ENCODE results near the gene MAP2K7.

The MAP2K7 gene

GRCh38 chr19:7917267-7918061 is 13.8 kb downstream of the MAP2K7 start:
- POLR2A ChIA-PET = interaction anchor here (0.6 to 2.2 kb wide), 7 partner anchors 9 to 518 kb away, joined by 3 to 9 read pairs (median 5); partner anchors contain the start of genes ELAVL1, MAP2K7 and TIMM44
- Histone ChIP-seq H3K27ac (ENCODE audit: extremely low read depth, low read depth, low read length) (no peak overlapping the region; the same call in 1 of the 2 replicates), H3K36me3 (ENCODE audit: control insufficient read depth in 2 of 2, insufficient read depth in 1 of 2, low read length in 2 of 2) (peaks cover 0 to 10% of the 10 kb centered on the region in 2 experiments; a peak in 2 of 3 replicates), H3K4me3 (ENCODE audit: low read depth, low read length) (0 out of 2 replicates have a peak overlapping the region, but pooled peaks have one; percentile 4), H3K4me1 (ENCODE audit: control insufficient read depth, insufficient read depth, low read length) (peaks cover 3% of the 10 kb centered on the region; the same call in 1 of the 2 replicates), H3K9me3 (ENCODE audit: control insufficient read depth, insufficient read depth, low read depth, low read length) (no peaks in the 10 kb centered on the region)
- CTCF ChIA-PET = interaction anchor here (0.5 to 2.5 kb wide), 13 partner anchors 9 to 1847 kb away, joined by 3 to 21 read pairs (median 3); partner anchors contain the start of genes CTXN1 and TIMM44
- TF ChIP-seq, protein P1, sequence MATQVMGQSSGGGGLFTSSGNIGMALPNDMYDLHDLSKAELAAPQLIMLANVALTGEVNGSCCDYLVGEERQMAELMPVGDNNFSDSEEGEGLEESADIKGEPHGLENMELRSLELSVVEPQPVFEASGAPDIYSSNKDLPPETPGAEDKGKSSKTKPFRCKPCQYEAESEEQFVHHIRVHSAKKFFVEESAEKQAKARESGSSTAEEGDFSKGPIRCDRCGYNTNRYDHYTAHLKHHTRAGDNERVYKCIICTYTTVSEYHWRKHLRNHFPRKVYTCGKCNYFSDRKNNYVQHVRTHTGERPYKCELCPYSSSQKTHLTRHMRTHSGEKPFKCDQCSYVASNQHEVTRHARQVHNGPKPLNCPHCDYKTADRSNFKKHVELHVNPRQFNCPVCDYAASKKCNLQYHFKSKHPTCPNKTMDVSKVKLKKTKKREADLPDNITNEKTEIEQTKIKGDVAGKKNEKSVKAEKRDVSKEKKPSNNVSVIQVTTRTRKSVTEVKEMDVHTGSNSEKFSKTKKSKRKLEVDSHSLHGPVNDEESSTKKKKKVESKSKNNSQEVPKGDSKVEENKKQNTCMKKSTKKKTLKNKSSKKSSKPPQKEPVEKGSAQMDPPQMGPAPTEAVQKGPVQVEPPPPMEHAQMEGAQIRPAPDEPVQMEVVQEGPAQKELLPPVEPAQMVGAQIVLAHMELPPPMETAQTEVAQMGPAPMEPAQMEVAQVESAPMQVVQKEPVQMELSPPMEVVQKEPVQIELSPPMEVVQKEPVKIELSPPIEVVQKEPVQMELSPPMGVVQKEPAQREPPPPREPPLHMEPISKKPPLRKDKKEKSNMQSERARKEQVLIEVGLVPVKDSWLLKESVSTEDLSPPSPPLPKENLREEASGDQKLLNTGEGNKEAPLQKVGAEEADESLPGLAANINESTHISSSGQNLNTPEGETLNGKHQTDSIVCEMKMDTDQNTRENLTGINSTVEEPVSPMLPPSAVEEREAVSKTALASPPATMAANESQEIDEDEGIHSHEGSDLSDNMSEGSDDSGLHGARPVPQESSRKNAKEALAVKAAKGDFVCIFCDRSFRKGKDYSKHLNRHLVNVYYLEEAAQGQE (tag by site-specific recombination; IDR thresholded peaks at IDR 0.05) = no peak
- TF ChIP-seq TCF7L2 (IDR thresholded peaks at IDR 0.05; ENCODE audit: borderline replicate concordance, low read depth, low read length) (no peak), ZBTB17 (tag by site-specific recombination; IDR thresholded peaks at IDR 0.05) (peak; percentile 7; the same call in 1 of the 2 replicates), ZNF529 (tag by site-specific recombination; IDR thresholded peaks at IDR 0.05; ENCODE audit: insufficient replicate concordance) (no peak), CTCF (tag by site-specific recombination; IDR thresholded peaks at IDR 0.05) (peak; percentile 78), YY1 (tag by site-specific recombination; IDR thresholded peaks at IDR 0.05) (no peak), ZNF423 (tag by site-specific recombination; IDR thresholded peaks at IDR 0.05) (no peak; the same call in none of the 2 replicates), ZNF670 (tag by site-specific recombination; IDR thresholded peaks at IDR 0.05; ENCODE audit: low read depth) (no peak), ZNF513 (tag by site-specific recombination; IDR thresholded peaks at IDR 0.05) (no peak), ZNF658 (tag by site-specific recombination; IDR thresholded peaks at IDR 0.05) (no peak), SETDB1 (IDR thresholded peaks at IDR 0.05; ENCODE audit: insufficient read length, low read length) (no peak), ZNF585B (tag by site-specific recombination; IDR thresholded peaks at IDR 0.05) (no peak), SP3 (tag by site-specific recombination; IDR thresholded peaks at IDR 0.05) (0 out of 2 replicates have a peak, but pooled peaks have one; percentile 16), ZNF48 (tag by site-specific recombination; IDR thresholded peaks at IDR 0.05) (no peak), ZNF510 (tag by site-specific recombination; IDR thresholded peaks at IDR 0.05; ENCODE audit: insufficient replicate concordance) (no peak), ZNF621 (tag by site-specific recombination; IDR thresholded peaks at IDR 0.05) (no peak)
- TF ChIP-seq, protein P2, sequence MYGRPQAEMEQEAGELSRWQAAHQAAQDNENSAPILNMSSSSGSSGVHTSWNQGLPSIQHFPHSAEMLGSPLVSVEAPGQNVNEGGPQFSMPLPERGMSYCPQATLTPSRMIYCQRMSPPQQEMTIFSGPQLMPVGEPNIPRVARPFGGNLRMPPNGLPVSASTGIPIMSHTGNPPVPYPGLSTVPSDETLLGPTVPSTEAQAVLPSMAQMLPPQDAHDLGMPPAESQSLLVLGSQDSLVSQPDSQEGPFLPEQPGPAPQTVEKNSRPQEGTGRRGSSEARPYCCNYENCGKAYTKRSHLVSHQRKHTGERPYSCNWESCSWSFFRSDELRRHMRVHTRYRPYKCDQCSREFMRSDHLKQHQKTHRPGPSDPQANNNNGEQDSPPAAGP (tag by site-specific recombination; IDR thresholded peaks at IDR 0.05) = 0 out of 2 replicates have a peak, but pooled peaks have one; percentile 27
- TF ChIP-seq, protein P3, sequence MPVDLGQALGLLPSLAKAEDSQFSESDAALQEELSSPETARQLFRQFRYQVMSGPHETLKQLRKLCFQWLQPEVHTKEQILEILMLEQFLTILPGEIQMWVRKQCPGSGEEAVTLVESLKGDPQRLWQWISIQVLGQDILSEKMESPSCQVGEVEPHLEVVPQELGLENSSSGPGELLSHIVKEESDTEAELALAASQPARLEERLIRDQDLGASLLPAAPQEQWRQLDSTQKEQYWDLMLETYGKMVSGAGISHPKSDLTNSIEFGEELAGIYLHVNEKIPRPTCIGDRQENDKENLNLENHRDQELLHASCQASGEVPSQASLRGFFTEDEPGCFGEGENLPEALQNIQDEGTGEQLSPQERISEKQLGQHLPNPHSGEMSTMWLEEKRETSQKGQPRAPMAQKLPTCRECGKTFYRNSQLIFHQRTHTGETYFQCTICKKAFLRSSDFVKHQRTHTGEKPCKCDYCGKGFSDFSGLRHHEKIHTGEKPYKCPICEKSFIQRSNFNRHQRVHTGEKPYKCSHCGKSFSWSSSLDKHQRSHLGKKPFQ (tag by site-specific recombination; IDR thresholded peaks at IDR 0.05) = no peak
- TF ChIP-seq, protein P4, sequence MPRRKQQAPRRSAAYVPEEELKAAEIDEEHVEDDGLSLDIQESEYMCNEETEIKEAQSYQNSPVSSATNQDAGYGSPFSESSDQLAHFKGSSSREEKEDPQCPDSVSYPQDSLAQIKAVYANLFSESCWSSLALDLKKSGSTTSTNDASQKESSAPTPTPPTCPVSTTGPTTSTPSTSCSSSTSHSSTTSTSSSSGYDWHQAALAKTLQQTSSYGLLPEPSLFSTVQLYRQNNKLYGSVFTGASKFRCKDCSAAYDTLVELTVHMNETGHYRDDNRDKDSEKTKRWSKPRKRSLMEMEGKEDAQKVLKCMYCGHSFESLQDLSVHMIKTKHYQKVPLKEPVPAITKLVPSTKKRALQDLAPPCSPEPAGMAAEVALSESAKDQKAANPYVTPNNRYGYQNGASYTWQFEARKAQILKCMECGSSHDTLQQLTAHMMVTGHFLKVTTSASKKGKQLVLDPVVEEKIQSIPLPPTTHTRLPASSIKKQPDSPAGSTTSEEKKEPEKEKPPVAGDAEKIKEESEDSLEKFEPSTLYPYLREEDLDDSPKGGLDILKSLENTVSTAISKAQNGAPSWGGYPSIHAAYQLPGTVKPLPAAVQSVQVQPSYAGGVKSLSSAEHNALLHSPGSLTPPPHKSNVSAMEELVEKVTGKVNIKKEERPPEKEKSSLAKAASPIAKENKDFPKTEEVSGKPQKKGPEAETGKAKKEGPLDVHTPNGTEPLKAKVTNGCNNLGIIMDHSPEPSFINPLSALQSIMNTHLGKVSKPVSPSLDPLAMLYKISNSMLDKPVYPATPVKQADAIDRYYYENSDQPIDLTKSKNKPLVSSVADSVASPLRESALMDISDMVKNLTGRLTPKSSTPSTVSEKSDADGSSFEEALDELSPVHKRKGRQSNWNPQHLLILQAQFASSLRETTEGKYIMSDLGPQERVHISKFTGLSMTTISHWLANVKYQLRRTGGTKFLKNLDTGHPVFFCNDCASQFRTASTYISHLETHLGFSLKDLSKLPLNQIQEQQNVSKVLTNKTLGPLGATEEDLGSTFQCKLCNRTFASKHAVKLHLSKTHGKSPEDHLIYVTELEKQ (tag by site-specific recombination; IDR thresholded peaks at IDR 0.05; ENCODE audit: borderline replicate concordance) = no peak
- TF ChIP-seq, protein P5, sequence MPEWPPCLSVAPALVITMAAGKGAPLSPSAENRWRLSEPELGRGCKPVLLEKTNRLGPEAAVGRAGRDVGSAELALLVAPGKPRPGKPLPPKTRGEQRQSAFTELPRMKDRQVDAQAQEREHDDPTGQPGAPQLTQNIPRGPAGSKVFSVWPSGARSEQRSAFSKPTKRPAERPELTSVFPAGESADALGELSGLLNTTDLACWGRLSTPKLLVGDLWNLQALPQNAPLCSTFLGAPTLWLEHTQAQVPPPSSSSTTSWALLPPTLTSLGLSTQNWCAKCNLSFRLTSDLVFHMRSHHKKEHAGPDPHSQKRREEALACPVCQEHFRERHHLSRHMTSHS (tag by site-specific recombination; IDR thresholded peaks at IDR 0.05) = no peak

Measured in HEK293 (cell line).